ENCODE data around the gene SMTNL1.

The SMTNL1 gene

GRCh38 chr11:57568330-57568766, 31.0 kb downstream of the SMTNL1 start:
- Histone ChIP-seq H3K36me3 (replicated peaks; ENCODE audit: low read depth, low read length) (no peaks in the 10 kb centered on the region), H3K79me2 (ENCODE audit: low read length) (peaks cover 40% of the 10 kb centered on the region), H3K4me3 (ENCODE audit: low read length) (peak overlapping the region; percentile 91), H3K4me1 (ENCODE audit: low read length) (peaks cover 17% of the 10 kb centered on the region), H3K27ac (ENCODE audit: low read length) (peak overlapping the region; percentile 72), H4K20me1 (ENCODE audit: insufficient read depth, low read length) (no peaks in the 10 kb centered on the region), H3K4me2 (ENCODE audit: low read length) (peak overlapping the region; percentile 84), H3K27me3 (ENCODE audit: low read depth, low read length) (no peaks in the 10 kb centered on the region), H3K9me3 (ENCODE audit: insufficient read depth, low read length) (no peaks in the 10 kb centered on the region), H3K9ac (ENCODE audit: low read length) (peak overlapping the region; percentile 86), H2AFZ (ENCODE audit: low read depth, low read length) (peak overlapping the region; percentile 96)
- TF ChIP-seq CTCF (IDR thresholded peaks at IDR 0.05; ENCODE audit: low read depth, low read length) (no peak), EZH2phosphoT487 (IDR thresholded peaks at IDR 0.05; ENCODE audit: low read depth) (no peak)

GRCh38 chr11:57571606-57572005, 34.2 kb downstream of the SMTNL1 start:
- H3K9me3 ChIP-seq (ENCODE audit: insufficient read depth, low read length), result no peaks in the 10 kb centered on the region

GRCh38 chr11:57574061-57574460, 36.7 kb downstream of the SMTNL1 start:
- Histone ChIP-seq H3K27me3 (ENCODE audit: low read depth, low read length) (no peaks in the 10 kb centered on the region), H3K36me3 (replicated peaks; ENCODE audit: low read depth, low read length) (no peaks in the 10 kb centered on the region), H4K20me1 (ENCODE audit: insufficient read depth, low read length) (no peaks in the 10 kb centered on the region), H3K79me2 (ENCODE audit: low read length) (no peaks in the 10 kb centered on the region), H3K4me2 (ENCODE audit: low read length) (no peak overlapping the region), H3K4me3 (ENCODE audit: low read length) (no peak overlapping the region), H3K27ac (ENCODE audit: low read length) (no peak overlapping the region), H3K9me3 (ENCODE audit: insufficient read depth, low read length) (no peaks in the 10 kb centered on the region), H2AFZ (ENCODE audit: low read depth, low read length) (no peak overlapping the region), H3K9ac (ENCODE audit: low read length) (no peak overlapping the region), H3K4me1 (ENCODE audit: low read length) (no peaks in the 10 kb centered on the region)
- TF ChIP-seq CTCF (IDR thresholded peaks at IDR 0.05; ENCODE audit: low read depth, low read length) (no peak), EZH2phosphoT487 (IDR thresholded peaks at IDR 0.05; ENCODE audit: low read depth) (no peak)

More at GRCh38 chr11:57571606-57572005, 34.2 kb downstream of the SMTNL1 start:
- H3K79me2 ChIP-seq (ENCODE audit: low read length), result peaks cover 8% of the 10 kb centered on the region
- no peaks in the 10 kb centered on the region for H4K20me1 ChIP-seq (ENCODE audit: insufficient read depth, low read length)
- H2AFZ ChIP-seq (ENCODE audit: low read depth, low read length), result no peak overlapping the region
- no peak overlapping the region for H3K9ac ChIP-seq (ENCODE audit: low read length)
- H3K4me1 ChIP-seq (ENCODE audit: low read length), result peaks cover 6% of the 10 kb centered on the region
- H3K36me3 ChIP-seq (replicated peaks; ENCODE audit: low read depth, low read length), result no peaks in the 10 kb centered on the region
- H3K27ac ChIP-seq (ENCODE audit: low read length), result no peak overlapping the region
- H3K4me2 ChIP-seq (ENCODE audit: low read length), result no peak overlapping the region
- TF ChIP-seq EZH2phosphoT487 (IDR thresholded peaks at IDR 0.05; ENCODE audit: low read depth) (no peak), CTCF (IDR thresholded peaks at IDR 0.05; ENCODE audit: low read depth, low read length) (no peak)
- no peak overlapping the region for H3K4me3 ChIP-seq (ENCODE audit: low read length)
- H3K27me3 ChIP-seq (ENCODE audit: low read depth, low read length), result no peaks in the 10 kb centered on the region

DNA sequence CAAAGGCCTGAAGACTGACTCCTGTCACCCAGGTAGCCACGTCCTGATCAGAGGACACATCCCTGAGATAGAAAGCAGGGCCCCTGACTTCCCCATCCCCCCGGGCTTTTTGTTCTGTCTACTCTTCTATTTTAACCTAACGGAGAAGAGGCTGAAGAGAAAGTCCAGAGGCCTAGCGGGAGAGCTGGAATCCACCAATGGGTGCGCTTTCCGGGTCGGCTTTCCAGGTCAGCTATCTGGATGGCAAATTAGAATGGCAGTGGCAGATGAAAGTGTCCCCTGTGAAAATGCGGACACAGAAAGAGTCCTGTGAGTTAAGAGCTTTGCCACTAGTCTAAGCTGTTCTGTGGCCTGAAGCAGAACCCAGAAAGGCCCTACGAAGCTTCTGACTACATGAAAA, 46.9 kb downstream of the SMTNL1 start:
- peak overlapping the region; percentile 66 for H3K27ac ChIP-seq (ENCODE audit: low read length)
- H2AFZ ChIP-seq (ENCODE audit: low read depth, low read length), result peak overlapping the region; percentile 66
- peaks cover 43% of the 10 kb centered on the region for H3K4me1 ChIP-seq (ENCODE audit: low read length)
- H3K9me3 ChIP-seq (ENCODE audit: insufficient read depth, low read length), result peaks cover 5% of the 10 kb centered on the region; the same call in 1 of the 2 replicates
- no peak for TF ChIP-seq EZH2phosphoT487 (IDR thresholded peaks at IDR 0.05; ENCODE audit: low read depth)
- no peak for TF ChIP-seq CTCF (IDR thresholded peaks at IDR 0.05; ENCODE audit: low read depth, low read length)
- H3K4me2 ChIP-seq (ENCODE audit: low read length), result peak overlapping the region; percentile 55
- no peaks in the 10 kb centered on the region for H3K27me3 ChIP-seq (ENCODE audit: low read depth, low read length)
- peak overlapping the region; percentile 25; the same call in 1 of the 2 replicates for H3K4me3 ChIP-seq (ENCODE audit: low read length)
- H3K79me2 ChIP-seq (ENCODE audit: low read length), result no peaks in the 10 kb centered on the region
- no peaks in the 10 kb centered on the region for H4K20me1 ChIP-seq (ENCODE audit: insufficient read depth, low read length)
- H3K36me3 ChIP-seq (replicated peaks; ENCODE audit: low read depth, low read length), result peaks cover 6% of the 10 kb centered on the region
- H3K9ac ChIP-seq (ENCODE audit: low read length), result peak overlapping the region; percentile 38; the same call in 1 of the 2 replicates
